Measurements from ENCODE around the gene MTG1.
"Not testable (repeated sequence)": the region's sequence is repeated elsewhere in the genome, so short reads cannot be mapped to it uniquely, and the experiment has no call there.

MTG1 gene

DNA sequence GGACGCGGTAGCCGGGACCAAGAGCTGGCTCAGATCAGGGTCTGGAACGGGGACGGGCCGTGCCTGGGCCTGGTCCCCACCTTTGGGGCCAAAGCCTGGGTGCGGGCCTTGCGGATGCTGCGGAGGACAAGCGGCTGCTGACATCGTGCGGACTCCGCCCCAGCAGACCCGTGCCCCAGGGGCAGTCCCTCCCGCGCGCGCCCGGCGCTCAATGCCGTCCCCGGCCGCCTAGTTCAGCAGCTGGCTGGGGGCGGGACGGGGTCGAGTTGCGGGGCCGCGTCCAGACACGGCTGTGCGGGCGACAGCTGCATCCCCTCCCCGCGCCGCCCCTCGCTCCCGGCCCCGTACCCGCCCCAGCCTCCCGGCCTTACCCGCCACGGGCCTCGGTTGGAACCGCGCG is 30.1 kb downstream of the MTG1 start:
- DNase-seq (ENCODE audit: low spot score) = not testable (repeated sequence)

- not testable (repeated sequence) for DNase-seq (ENCODE audit: low spot score)
Measured at GRCh38 chr10:133424601-133425000, 30.6 kb downstream of the MTG1 start, which contains the start of gene SPRN. SPRN (minus strand) TSS chr10:133424625; CDS start chr10:133423681, 944 bp downstream.

DNA sequence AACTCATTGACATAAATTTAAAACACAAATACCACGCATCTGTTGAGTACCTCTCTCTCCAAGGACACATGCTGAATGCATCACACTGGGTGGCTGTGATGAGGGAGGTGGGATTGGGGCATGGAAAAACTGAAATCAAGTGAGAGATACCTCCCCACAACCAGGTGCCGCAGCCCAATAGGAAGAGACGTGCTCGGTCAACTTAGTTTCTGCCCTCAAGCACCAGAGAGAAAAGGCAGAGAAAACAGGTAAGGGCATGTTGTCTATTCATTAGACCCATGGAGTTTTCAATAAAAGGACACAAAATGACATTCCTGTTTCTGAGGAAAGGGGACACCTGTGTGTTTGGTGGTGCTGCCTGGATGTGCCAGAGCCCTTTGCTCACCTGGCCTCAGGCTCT is 35.6 kb downstream of the MTG1 start:
- DNase-seq (ENCODE audit: low spot score) = not testable (repeated sequence)

DNA sequence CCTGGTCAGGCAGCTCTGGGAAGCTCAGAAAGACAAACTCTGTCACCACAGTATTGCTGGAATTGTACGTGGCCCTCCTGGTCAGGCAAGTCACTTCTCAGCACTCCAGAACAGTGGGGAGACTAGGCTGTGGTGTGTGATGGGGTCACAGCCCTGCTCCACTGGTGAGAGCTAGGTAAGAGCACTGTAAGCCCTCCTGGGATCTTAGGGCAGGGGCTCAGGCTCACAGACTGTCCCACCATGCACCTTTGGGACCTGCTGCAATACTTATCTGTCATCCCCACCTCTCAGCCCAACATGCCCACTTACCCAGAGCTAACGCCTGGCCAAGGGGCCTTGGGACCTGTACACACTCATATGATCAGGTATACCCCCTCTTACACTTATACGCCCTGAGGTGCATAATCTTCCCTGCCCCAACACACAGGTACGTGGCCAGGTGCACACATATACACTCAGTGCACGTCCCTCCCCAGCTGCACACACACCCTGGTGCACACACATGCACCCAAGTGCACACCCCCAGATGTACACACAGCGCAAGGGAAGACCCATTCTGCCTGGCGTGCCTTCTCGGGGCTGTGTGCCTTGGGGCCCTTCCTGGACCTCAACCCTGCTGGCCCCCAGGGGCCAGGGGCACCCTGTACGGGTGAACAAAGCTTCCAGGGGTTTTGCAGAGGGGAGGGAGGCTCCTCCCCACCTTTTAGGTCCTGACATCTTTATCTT is 38.1 kb downstream of the MTG1 start:
- not testable (repeated sequence) for DNase-seq (ENCODE audit: low spot score)

DNA sequence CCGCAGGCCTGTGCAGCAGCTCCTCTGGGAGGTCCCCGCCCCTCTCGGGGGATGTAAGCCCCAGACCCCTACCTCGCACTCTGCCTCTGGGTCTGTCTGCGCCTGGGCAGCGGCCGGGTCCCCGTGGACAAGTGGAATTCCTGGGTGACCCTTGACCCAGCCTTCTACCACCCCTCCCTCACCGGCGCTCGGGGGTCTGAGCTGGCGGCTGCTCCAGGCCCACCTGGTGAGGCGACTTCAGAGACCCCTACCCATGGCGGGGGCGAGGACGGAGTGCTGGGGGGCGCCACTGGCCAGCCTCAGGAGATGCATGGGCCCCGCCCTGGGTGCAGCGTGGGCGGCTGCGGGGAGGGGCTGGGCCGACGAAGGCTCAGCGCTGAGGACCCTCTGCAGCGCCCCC is 38.8 kb downstream of the MTG1 start:
- DNase-seq (ENCODE audit: low spot score) = not testable (repeated sequence)

GRCh38 chr10:133438711-133439273 is 44.8 kb downstream of the MTG1 start:
- DNase-seq (ENCODE audit: low spot score) = peak; percentile 66

- DNase-seq (ENCODE audit: low spot score) = no peak
Measured at GRCh38 chr10:133439517-133440461, 45.8 kb downstream of the MTG1 start.

DNA sequence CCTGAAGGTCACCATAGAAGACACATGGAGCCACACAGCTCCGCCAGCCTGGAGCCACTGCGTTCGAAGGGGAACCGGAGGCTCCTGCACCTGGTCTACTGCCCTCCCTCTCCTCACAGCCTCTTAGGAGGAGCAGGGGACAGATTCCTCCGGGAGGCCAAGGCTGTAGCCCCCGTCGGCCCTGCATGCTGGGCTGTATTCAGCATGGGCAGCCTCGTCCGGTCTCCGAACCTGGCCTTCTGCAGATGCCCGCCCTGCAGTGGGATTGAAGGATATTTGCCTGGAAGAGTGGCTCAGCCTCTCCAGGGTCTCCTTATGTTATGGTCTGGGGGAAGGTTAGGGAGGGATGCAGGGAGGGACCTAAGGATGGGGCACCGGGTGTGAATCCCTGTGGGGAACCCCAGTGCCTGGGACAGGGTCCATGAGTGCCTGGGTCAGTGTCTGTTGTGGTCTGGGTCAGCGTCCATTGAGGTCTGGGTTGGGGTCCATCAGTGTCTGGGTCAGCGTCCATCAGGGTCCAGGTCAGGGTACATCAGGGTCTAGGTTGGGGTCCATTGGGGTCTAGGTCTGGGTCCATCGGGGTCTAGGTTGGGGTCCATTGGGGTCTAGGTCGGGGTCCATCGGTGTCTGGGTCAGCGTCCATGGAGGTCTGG is 46.8 kb downstream of the MTG1 start:
- DNase-seq (ENCODE audit: low spot score) = no peak

DNA sequence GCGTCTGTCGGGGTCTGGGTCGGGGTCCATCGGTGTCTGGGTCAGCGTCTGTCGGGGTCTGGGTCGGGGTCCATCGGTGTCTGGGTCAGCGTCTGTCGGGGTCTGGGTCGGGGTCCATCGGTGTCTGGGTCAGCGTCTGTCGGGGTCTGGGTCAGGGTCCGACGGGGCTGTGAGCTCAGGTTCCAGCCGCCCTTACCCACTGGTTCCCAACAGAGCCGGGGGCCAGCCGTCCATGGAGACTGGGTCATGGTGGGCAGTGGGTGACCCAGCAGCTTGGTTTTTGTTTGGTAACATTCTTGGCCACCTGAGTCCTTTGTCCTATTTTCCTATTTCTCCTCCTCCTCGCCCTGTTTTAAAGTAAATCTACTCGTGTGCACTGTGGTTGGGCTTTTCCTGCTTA is 47.4 kb downstream of the MTG1 start:
- DNase-seq (ENCODE audit: low spot score) = not testable (repeated sequence)

- no peak for DNase-seq (ENCODE audit: low spot score)
Measured at GRCh38 chr10:133441780-133442179, 47.8 kb downstream of the MTG1 start.

- peak; percentile 44 for DNase-seq (ENCODE audit: low spot score)
Measured at GRCh38 chr10:133442191-133442966, 48.4 kb downstream of the MTG1 start.

GRCh38 chr10:133442967-133443924 is 49.3 kb downstream of the MTG1 start:
- no peak for DNase-seq (ENCODE audit: low spot score)

- DNase-seq (ENCODE audit: low spot score) = no peak
Measured at GRCh38 chr10:133444342-133445267, 50.6 kb downstream of the MTG1 start.

DNA sequence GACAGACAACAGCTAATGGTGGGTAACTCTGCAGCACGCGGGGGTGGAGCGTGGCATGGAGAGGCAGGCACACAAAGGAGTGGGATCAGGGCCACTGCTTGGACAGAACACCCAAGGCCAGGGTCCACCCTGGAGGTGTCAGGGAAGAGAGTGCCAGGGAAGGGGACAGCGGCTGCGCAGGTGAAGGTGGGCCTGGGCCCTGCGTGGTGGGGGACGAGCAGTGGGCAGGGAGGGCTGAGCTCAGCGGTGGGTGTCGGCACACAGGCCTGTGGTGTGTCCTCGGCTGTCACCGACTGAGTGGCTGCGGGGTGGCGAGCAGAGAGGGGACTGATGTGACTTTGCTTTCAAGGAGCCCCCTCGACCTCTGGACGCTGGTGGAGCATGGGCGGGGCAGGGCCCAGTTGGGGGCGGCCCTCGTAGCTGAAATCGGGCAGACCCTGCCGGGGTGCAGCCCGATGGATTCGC is 51.3 kb downstream of the MTG1 start:
- DNase-seq (ENCODE audit: low spot score) = no peak

DNA sequence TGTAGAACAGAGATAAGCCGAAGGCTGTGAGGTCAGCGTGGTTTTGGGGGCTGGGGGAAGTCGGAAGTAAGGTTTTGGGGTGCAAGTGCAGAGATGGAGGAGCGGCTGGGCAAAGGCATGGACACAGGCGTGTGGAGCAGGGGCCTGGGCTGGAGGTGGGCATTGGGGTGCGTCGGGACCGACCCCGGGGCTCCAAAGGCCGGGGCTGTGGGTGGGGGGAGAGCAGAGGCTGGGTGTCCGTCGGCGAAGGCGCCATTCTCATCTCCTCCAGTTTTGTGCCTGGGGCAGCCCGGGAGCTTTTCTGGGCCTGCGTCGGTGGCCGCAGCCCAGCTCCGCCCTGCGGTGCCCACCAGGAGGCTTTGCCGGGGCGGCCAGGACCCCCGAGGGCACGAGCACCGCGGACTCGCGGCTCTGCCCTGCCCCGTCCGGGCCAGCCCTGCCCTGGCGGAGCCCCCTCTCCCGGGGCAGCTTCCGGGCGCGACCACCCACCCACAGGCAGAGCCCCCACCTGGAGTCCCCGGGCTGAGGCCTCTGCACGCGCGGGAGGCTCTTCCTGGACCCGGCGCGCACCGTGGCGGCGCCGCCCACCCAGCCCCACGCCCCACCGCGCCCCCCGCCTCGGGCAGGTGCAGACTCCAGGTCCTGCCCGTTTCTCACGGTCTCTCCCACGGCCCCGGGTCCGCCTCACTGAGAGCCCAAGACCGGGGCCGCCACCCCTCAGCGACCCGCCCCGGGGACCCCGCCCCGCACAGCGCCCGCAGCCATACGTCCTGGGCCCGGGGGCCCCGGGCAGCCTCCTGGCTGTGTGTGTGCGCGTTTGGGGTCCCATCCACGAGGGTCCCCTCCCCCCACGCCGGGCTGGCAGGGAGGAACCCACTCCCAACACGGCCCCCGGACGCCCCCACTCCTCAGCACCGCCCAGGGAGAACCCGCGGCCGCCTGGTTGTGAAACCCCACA is 52.1 kb downstream of the MTG1 start:
- DNase-seq (ENCODE audit: low spot score) = no peak

DNA sequence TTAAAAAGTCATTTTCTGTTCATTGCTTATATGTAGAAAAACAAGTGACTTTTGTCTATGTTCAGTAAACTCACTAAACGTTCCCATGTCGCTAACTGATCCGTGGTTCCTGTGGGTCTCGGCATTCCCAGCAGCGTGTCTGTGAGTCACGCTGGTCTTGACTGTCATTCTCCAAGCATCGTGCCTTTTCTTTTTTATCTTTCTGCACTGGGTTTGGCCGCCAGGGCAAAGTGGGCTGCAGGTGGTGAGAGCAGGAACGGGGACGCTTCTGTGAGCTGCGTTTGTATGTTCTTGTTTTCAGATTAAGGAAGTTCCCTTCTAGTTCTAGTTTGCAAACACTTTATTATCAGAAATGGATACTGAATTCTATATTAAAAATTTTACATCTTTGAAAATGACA is 53.0 kb downstream of the MTG1 start:
- no peak for DNase-seq (ENCODE audit: low spot score)

GRCh38 chr10:133448120-133448519 is 54.2 kb downstream of the MTG1 start:
- DNase-seq (ENCODE audit: low spot score) = no peak

DNA sequence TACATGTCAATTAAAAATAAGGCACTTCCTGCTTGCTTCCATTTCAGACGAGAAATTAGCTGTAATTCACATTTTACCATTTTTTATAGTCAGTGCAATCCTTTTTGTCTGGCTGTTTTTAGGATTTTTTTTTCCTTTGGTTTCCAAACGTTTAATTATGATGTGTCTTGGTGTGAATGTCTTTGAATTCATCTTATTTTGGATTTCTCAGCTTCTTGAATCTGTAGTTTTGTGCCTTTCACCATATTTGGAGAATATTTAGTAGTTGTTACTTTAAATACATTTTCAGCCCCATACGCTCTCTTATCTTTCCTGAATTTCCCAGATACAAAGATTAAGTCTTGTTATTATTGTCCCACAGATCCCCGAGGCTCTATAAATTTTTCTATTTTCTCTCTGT is 57.4 kb downstream of the MTG1 start:
- no peak for DNase-seq (ENCODE audit: low spot score)

Measured in activated CD4-positive, alpha-beta T cell treated with anti-CD3 and anti-CD28 coated beads, Interleukin-2, Interleukin-4, amounts not matched to agents 100 ng/mL and 50 ng/mL, durations not matched to agents 16 hours and 8 hours (primary cell).